ENCODE results near the gene LRMDA.

LRMDA gene

GRCh38 chr10:75929630-75930161, 498.3 kb downstream of the LRMDA start:
- in situ Hi-C loops (cut with HindIII; ENCODE audit: low sequenced_read_pairs): no loop called here

- in situ Hi-C loops (cut with HindIII; ENCODE audit: low sequenced_read_pairs): no loop called here
These were observed 501.5 kb downstream of the LRMDA start for GRCh38 chr10:75932921-75933320.

- in situ Hi-C loops (cut with HindIII; ENCODE audit: low sequenced_read_pairs): no loop called here
These were observed 503.8 kb downstream of the LRMDA start for GRCh38 chr10:75935240-75935639.

- in situ Hi-C loops (cut with HindIII; ENCODE audit: low sequenced_read_pairs): no loop called here
These were observed 504.4 kb downstream of the LRMDA start for GRCh38 chr10:75935650-75936400.

- in situ Hi-C loops (cut with HindIII; ENCODE audit: low sequenced_read_pairs): no loop called here
These were observed 505.4 kb downstream of the LRMDA start for GRCh38 chr10:75936841-75937240.

GRCh38 chr10:75937823-75938222, 506.4 kb downstream of the LRMDA start:
- in situ Hi-C loops (cut with HindIII; ENCODE audit: low sequenced_read_pairs): no loop called here

- in situ Hi-C loops (cut with HindIII; ENCODE audit: low sequenced_read_pairs): no loop called here
These were observed 507.1 kb downstream of the LRMDA start for GRCh38 chr10:75938380-75939122.

GRCh38 chr10:75939541-75939940, 508.1 kb downstream of the LRMDA start:
- in situ Hi-C loops (cut with HindIII; ENCODE audit: low sequenced_read_pairs): no loop called here

- in situ Hi-C loops (cut with HindIII; ENCODE audit: low sequenced_read_pairs): no loop called here
These were observed 509.3 kb downstream of the LRMDA start for GRCh38 chr10:75940742-75941141.

- in situ Hi-C loops (cut with HindIII; ENCODE audit: low sequenced_read_pairs): no loop called here
These were observed 509.9 kb downstream of the LRMDA start for GRCh38 chr10:75941223-75941801.

- in situ Hi-C loops (cut with HindIII; ENCODE audit: low sequenced_read_pairs): no loop called here
These were observed 512.6 kb downstream of the LRMDA start for GRCh38 chr10:75944061-75944460.

GRCh38 chr10:75948583-75948982, 517.2 kb downstream of the LRMDA start:
- in situ Hi-C loops (cut with HindIII; ENCODE audit: low sequenced_read_pairs): no loop called here

- in situ Hi-C loops (cut with HindIII; ENCODE audit: low sequenced_read_pairs): no loop called here
These were observed 518.9 kb downstream of the LRMDA start for GRCh38 chr10:75950307-75950706.

GRCh38 chr10:75950997-75951589, 519.7 kb downstream of the LRMDA start:
- in situ Hi-C loops (cut with HindIII; ENCODE audit: low sequenced_read_pairs): no loop called here

GRCh38 chr10:75951627-75952026, 520.2 kb downstream of the LRMDA start:
- in situ Hi-C loops (cut with HindIII; ENCODE audit: low sequenced_read_pairs): no loop called here

- in situ Hi-C loops (cut with HindIII; ENCODE audit: low sequenced_read_pairs): no loop called here
These were observed 520.7 kb downstream of the LRMDA start for GRCh38 chr10:75952093-75952492.

GRCh38 chr10:75954486-75954885, 523.1 kb downstream of the LRMDA start:
- in situ Hi-C loops (cut with HindIII; ENCODE audit: low sequenced_read_pairs): no loop called here

- in situ Hi-C loops (cut with HindIII; ENCODE audit: low sequenced_read_pairs): no loop called here
These were observed 524.6 kb downstream of the LRMDA start for GRCh38 chr10:75955973-75956502.

GRCh38 chr10:75956624-75957023, 525.2 kb downstream of the LRMDA start:
- in situ Hi-C loops (cut with HindIII; ENCODE audit: low sequenced_read_pairs): no loop called here

GRCh38 chr10:75957314-75958120, 526.1 kb downstream of the LRMDA start:
- in situ Hi-C loops (cut with HindIII; ENCODE audit: low sequenced_read_pairs): no loop called here
